GM23248 (cell line): ENCODE results near the gene POGZ.

ENCODE experiments used
- EZH2 ChIP-seq: fragments of 200-600 bp; sonication (generic); IDR thresholded peaks from 2 replicates; pipeline ENCODE4 v1.6.1; 2018; ENCODE audit warnings: antibody characterized with exemption, mild to moderate bottlenecking; ENCODE audit not compliant: insufficient read depth, poor library complexity, severe bottlenecking
- EZH2phosphoT487 ChIP-seq: fragments of 200-600 bp; sonication (generic); IDR thresholded peaks from 2 replicates; pipeline ENCODE4 v1.6.1; 2018; ENCODE audit warnings: antibody characterized with exemption, moderate library complexity, mild to moderate bottlenecking, low read depth; ENCODE audit not compliant: insufficient read depth

- no peak for TF ChIP-seq EZH2
- no peak for TF ChIP-seq EZH2phosphoT487
Measured at GRCh38 chr1:151472856-151473731, 13.8 kb upstream of the POGZ start.
